Activated naive CD8-positive, alpha-beta T cell (primary cell): ENCODE measurements around the gene SSX4.
"Not testable (repeated sequence)": the region's sequence is repeated elsewhere in the genome, so short reads cannot be mapped to it uniquely, and the experiment has no call there.

ENCODE experiments used
- H3K27ac Mint-ChIP-seq: one replicate; pipeline ENCODE4 v1.8.0; 2021; ENCODE audit warnings: mixed read lengths
- H3K27me3 Mint-ChIP-seq: one replicate; pipeline ENCODE4 v1.8.0; 2021; ENCODE audit warnings: mixed read lengths
- H3K36me3 Mint-ChIP-seq: one replicate; pipeline ENCODE4 v1.8.0; 2021; ENCODE audit warnings: mixed read lengths
- H3K4me1 Mint-ChIP-seq: one replicate; pipeline ENCODE4 v1.8.0; 2021; ENCODE audit warnings: low read depth, mixed read lengths
- H3K4me3 Mint-ChIP-seq: one replicate; pipeline ENCODE4 v1.8.0; 2021; ENCODE audit warnings: mild to moderate bottlenecking, mixed read lengths
- H3K9me3 Mint-ChIP-seq: one replicate; pipeline ENCODE4 v1.8.0; 2021; ENCODE audit warnings: low read depth, mixed read lengths

The SSX4 gene

GRCh38 chrX:48383239-48383638 is at the start of gene SSX4:
Gene SSX4, plus strand, starts transcription at chrX:48383539. Its CDS starts 515 bp downstream, at chrX:48384054.
- not testable (repeated sequence) for H3K27me3 Mint-ChIP-seq, H3K4me1 Mint-ChIP-seq, H3K4me3 Mint-ChIP-seq, H3K36me3 Mint-ChIP-seq, H3K9me3 Mint-ChIP-seq, H3K27ac Mint-ChIP-seq

DNA sequence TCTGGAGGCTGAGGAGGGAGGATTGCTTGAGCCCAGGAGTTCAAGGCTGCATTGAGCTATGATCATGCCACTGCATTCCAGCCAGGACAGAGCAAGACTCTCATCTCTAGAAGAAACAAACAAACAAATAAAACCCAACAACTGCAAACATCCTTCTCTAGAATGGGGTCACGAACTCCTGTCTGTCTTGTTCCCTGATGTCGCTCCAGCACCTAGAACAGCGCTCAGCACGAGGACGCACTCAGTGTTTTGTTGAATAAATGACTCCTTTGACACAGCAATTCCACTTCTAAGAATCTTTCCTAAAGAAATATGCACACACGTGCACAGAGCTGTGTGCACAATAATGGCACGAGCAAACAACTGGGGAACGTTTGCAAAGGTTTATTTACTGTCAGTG is 37.3 kb upstream of the SSX4 start:
- H3K4me1 Mint-ChIP-seq, H3K27me3 Mint-ChIP-seq, H3K36me3 Mint-ChIP-seq, H3K4me3 Mint-ChIP-seq, H3K9me3 Mint-ChIP-seq, H3K27ac Mint-ChIP-seq: not testable (repeated sequence)

- H3K36me3 Mint-ChIP-seq, H3K4me1 Mint-ChIP-seq, H3K27ac Mint-ChIP-seq, H3K9me3 Mint-ChIP-seq, H3K27me3 Mint-ChIP-seq, H3K4me3 Mint-ChIP-seq: not testable (repeated sequence)
These were observed 26.8 kb upstream of the SSX4 start, which contains the start of gene SSX3 for GRCh38 chrX:48356315-48357094. Gene SSX3, minus strand, starts transcription at chrX:48356703. Its CDS starts 1,454 bp downstream, at chrX:48355249.

- H3K4me1 Mint-ChIP-seq = no peaks in the 10 kb centered on the region
- H3K4me3 Mint-ChIP-seq = no peak overlapping the region
- no peaks in the 10 kb centered on the region for H3K27me3 Mint-ChIP-seq
- no peak overlapping the region for H3K27ac Mint-ChIP-seq
- H3K36me3 Mint-ChIP-seq = no peaks in the 10 kb centered on the region
- H3K9me3 Mint-ChIP-seq = no peaks in the 10 kb centered on the region
These were observed 25.7 kb upstream of the SSX4 start for GRCh38 chrX:48357681-48358080.

DNA sequence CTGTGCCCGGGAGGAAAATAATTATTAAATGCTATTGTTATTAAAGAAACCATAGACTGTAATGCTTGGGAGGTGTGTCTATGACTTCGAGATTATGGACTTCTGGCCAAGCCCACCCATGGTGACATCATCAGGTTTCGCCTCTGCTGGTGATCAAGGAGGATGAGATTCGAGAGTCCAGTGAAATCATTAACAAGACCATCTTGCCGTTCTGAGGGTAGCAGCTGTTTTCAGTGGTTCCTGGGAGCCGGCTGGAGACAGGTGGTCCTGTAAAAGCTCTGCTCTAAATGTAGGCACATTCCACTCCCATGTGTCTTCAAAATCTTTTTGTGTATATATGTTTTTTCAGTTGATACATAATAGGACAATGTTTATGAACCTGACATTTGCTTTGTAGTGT is 24.1 kb upstream of the SSX4 start:
- H3K27ac Mint-ChIP-seq, H3K36me3 Mint-ChIP-seq, H3K4me1 Mint-ChIP-seq, H3K9me3 Mint-ChIP-seq, H3K4me3 Mint-ChIP-seq, H3K27me3 Mint-ChIP-seq: not testable (repeated sequence)

GRCh38 chrX:48367717-48368408 is 15.5 kb upstream of the SSX4 start:
- H3K36me3 Mint-ChIP-seq, H3K27me3 Mint-ChIP-seq, H3K4me1 Mint-ChIP-seq, H3K9me3 Mint-ChIP-seq, H3K4me3 Mint-ChIP-seq, H3K27ac Mint-ChIP-seq: not testable (repeated sequence)

DNA sequence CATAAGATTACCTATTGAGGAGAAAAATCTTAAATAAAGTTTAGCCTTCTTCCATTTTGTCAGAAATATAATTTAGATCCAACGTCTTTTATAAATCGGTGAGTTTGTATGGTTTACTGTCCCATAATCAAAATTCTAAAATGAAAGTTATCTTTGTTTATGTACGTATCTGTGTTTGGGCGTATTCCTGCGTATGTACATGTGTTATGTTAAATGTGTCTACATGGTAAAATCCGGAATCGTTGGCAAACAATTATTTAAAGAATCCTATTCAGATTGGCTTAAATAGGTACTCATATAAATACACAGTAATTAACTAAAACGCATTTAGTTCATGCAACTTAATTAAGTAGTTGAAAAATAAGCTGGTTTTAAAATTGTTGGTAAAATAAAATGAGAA is 12.9 kb upstream of the SSX4 start:
- not testable (repeated sequence) for H3K27ac Mint-ChIP-seq, H3K9me3 Mint-ChIP-seq, H3K36me3 Mint-ChIP-seq, H3K4me1 Mint-ChIP-seq, H3K27me3 Mint-ChIP-seq, H3K4me3 Mint-ChIP-seq

GRCh38 chrX:48396931-48397330 is 13.6 kb downstream of the SSX4 start:
- H3K9me3 Mint-ChIP-seq, H3K4me3 Mint-ChIP-seq, H3K27me3 Mint-ChIP-seq, H3K4me1 Mint-ChIP-seq, H3K27ac Mint-ChIP-seq, H3K36me3 Mint-ChIP-seq: not testable (repeated sequence)

- H3K27me3 Mint-ChIP-seq, H3K9me3 Mint-ChIP-seq, H3K4me3 Mint-ChIP-seq, H3K36me3 Mint-ChIP-seq, H3K27ac Mint-ChIP-seq, H3K4me1 Mint-ChIP-seq: not testable (repeated sequence)
These were observed 14.5 kb downstream of the SSX4 start for GRCh38 chrX:48397825-48398224.

DNA sequence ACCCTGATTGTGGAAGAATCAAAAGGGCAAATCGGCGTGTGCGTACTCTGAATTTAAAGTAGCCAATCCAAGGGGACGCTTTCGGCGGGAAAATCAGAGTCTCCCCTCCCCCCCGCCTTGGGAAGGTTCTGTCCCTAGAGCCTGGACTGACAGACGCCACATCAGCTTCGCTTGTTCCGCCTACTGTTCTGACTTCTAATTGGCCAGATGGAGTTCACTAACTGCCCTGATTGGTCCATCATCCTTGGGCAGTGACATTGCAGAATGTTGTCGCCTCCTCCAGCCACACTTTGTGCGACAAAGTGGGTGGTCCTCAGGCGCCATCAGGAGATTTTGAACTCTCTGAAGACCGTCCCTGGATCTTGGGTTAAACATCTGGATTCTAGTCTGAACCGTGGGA is 28.5 kb downstream of the SSX4 start, which contains the start of gene SSX4B:
SSX4B (minus strand) TSS at position 101 of the 400 bp plus-strand sequence. CDS start 588 bp downstream, outside the sequence.
- not testable (repeated sequence) for H3K27ac Mint-ChIP-seq, H3K27me3 Mint-ChIP-seq, H3K36me3 Mint-ChIP-seq, H3K9me3 Mint-ChIP-seq, H3K4me3 Mint-ChIP-seq, H3K4me1 Mint-ChIP-seq

- not testable (repeated sequence) for H3K36me3 Mint-ChIP-seq, H3K27ac Mint-ChIP-seq, H3K27me3 Mint-ChIP-seq, H3K4me3 Mint-ChIP-seq, H3K4me1 Mint-ChIP-seq, H3K9me3 Mint-ChIP-seq
These were observed 43.8 kb downstream of the SSX4 start for GRCh38 chrX:48427027-48427716.

- H3K4me3 Mint-ChIP-seq, H3K27me3 Mint-ChIP-seq, H3K27ac Mint-ChIP-seq, H3K36me3 Mint-ChIP-seq, H3K4me1 Mint-ChIP-seq, H3K9me3 Mint-ChIP-seq: not testable (repeated sequence)
These were observed 46.3 kb downstream of the SSX4 start for GRCh38 chrX:48429606-48430005.

- not testable (repeated sequence) for H3K36me3 Mint-ChIP-seq, H3K4me1 Mint-ChIP-seq, H3K9me3 Mint-ChIP-seq, H3K27me3 Mint-ChIP-seq, H3K27ac Mint-ChIP-seq, H3K4me3 Mint-ChIP-seq
These were observed 46.8 kb downstream of the SSX4 start for GRCh38 chrX:48430166-48430565.

- not testable (repeated sequence) for H3K27ac Mint-ChIP-seq, H3K4me3 Mint-ChIP-seq, H3K4me1 Mint-ChIP-seq, H3K9me3 Mint-ChIP-seq, H3K36me3 Mint-ChIP-seq, H3K27me3 Mint-ChIP-seq
These were observed 50.4 kb downstream of the SSX4 start for GRCh38 chrX:48433713-48434112.
